Esophagus (tissue), 2 donors: ENCODE data around the gene TSHZ2. TPM values are rescaled to one million over a fixed set of nuclear protein-coding genes. Genes with fewer than 3 reads are reported as not detected.

Experiments used
- H3K27ac ChIP-seq, 2 donors: one replicate each; pipeline ENCODE4 v1.5.1; 2013; ENCODE audit warnings: low read depth in 2 of 2, mild to moderate bottlenecking in 2 of 2, inconsistent platforms in 1 of 2, low read length in 1 of 2, moderate library complexity in 1 of 2
- H3K27me3 ChIP-seq, 2 donors: one replicate each; pipeline ENCODE4 v1.6.1; 2013; ENCODE audit warnings: low read length in 2 of 2, control low read depth in 1 of 2, mild to moderate bottlenecking in 1 of 2; ENCODE audit not compliant: insufficient read depth in 2 of 2, control insufficient read depth in 1 of 2
- H3K36me3 ChIP-seq, 2 donors: one replicate each; pipeline ENCODE4 v1.6.1; 2013; ENCODE audit warnings: low read length in 1 of 2; ENCODE audit not compliant: control insufficient read depth in 2 of 2, insufficient read depth in 2 of 2
- H3K4me1 ChIP-seq, 2 donors: one replicate each; pipeline ENCODE4 v1.6.1; 2013; ENCODE audit warnings: low read length in 1 of 2; ENCODE audit not compliant: control insufficient read depth in 2 of 2, insufficient read depth in 2 of 2
- H3K4me3 ChIP-seq, 2 donors: one replicate each; pipeline ENCODE4 v1.5.1; 2013; ENCODE audit warnings: low read length in 2 of 2, mild to moderate bottlenecking in 2 of 2, low read depth in 1 of 2, moderate library complexity in 1 of 2
- H3K9me3 ChIP-seq, 2 donors: one replicate each; pipeline ENCODE4 v1.6.1; 2013; ENCODE audit warnings: mild to moderate bottlenecking in 2 of 2, low read depth in 1 of 2, low read length in 1 of 2, moderate library complexity in 1 of 2; ENCODE audit not compliant: control insufficient read depth in 2 of 2, insufficient read depth in 1 of 2
- WGBS, 2 donors: extraction: QIAGEN DNeasy Blood & Tissue Kit; methylation state at CpG; one replicate each; pipeline ENCODE4 v1.1.7; 2013; 5-methylcytosine and 5-hydroxymethylcytosine counted together
- polyA plus RNA-seq, 2 donors: library from polyadenylated mRNA; stranded (reverse); fragments of 200-250 nt; gene quantifications; one replicate each; pipeline ENCODE4 v1.2.3, GENCODE V29; 2013
- donor health status: healthy with polysubstance abuse.
- donor health status: Bipolar disorder and iron deficiency.

The TSHZ2 gene
- polyA plus RNA-seq, 2 donors: 4.6 to 11.7 TPM

DNA sequence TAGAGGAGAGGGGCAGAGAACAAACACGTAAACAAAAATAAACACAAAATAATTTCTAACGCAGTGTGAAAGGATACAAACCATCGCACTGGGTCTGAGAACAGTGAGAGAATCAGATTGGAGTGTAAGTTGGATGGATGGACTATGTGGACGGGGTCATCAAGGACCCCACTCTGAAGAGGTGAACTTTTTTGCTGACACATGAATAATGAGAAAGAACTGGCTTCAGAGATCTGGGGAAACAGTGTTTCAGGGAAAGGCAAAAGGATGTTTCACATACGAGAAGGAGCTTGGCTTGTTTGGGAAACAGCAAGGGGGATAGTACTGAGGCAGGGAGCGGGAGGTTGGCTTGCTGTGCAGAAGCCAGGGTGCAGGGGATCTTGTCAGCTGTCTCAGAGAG is 326.1 kb downstream of the TSHZ2 start:
- H3K4me3 ChIP-seq: no peak overlapping the region
- no peaks in the 10 kb centered on the region for H3K9me3 ChIP-seq
- H3K4me1 ChIP-seq: no peaks in the 10 kb centered on the region
- H3K27me3 ChIP-seq: no peaks in the 10 kb centered on the region
- no peaks in the 10 kb centered on the region for H3K36me3 ChIP-seq
- no peak overlapping the region for H3K27ac ChIP-seq
- WGBS, 2 donors: 90 to 94% methylated on average over 6 of the region's 6 CpGs

DNA sequence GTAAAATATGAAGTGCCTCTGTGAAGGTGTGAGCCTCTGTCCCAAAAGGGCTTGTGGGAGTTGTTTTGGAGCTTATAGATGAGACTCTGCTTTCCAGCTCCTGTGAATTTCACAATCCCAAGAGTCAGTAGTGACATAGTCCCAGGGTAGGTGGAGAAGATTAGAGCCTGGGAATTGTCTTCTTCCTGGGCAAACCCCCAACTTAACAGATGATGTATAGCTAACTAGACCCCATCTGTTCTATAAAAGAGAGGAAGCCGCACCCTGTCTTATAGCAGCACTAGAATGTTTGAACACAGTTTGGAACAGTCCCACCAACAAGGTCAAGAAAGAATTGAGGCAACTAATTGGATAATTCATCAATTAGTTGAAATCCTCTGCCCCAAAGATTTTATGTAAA is 326.8 kb downstream of the TSHZ2 start:
- H3K4me1 ChIP-seq: no peaks in the 10 kb centered on the region
- no peak overlapping the region for H3K4me3 ChIP-seq
- no peaks in the 10 kb centered on the region for H3K36me3 ChIP-seq
- H3K27me3 ChIP-seq: no peaks in the 10 kb centered on the region
- no peak overlapping the region for H3K27ac ChIP-seq
- H3K9me3 ChIP-seq: no peaks in the 10 kb centered on the region
- WGBS, 2 donors: 98 to 100% methylated on average over 1 of the region's 1 CpG

DNA sequence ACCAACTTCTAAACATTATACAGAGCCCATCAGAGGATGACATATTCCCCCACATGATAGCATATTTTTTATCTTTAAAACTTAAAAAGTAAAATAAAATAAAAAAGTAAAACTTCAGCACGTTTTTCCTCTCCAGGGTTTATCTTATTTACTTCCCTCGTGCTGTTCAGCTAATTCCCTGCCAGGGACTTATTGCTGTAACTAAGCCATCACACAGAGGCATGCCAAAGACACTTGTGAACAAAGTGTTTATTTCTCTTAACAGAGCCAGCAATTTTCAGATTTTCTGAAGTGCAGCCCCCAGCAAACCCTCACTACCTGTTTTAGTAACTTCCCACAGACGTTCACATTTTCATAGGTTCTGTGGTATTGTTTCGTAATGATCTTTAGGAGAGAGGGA is 327.7 kb downstream of the TSHZ2 start:
- Histone ChIP-seq H3K27me3 (no peaks in the 10 kb centered on the region), H3K27ac (no peak overlapping the region), H3K4me1 (no peaks in the 10 kb centered on the region), H3K36me3 (no peaks in the 10 kb centered on the region), H3K9me3 (no peaks in the 10 kb centered on the region), H3K4me3 (no peak overlapping the region)
- 42 to 43% methylated on average over 4 of the region's 4 CpGs for WGBS, 2 donors

DNA sequence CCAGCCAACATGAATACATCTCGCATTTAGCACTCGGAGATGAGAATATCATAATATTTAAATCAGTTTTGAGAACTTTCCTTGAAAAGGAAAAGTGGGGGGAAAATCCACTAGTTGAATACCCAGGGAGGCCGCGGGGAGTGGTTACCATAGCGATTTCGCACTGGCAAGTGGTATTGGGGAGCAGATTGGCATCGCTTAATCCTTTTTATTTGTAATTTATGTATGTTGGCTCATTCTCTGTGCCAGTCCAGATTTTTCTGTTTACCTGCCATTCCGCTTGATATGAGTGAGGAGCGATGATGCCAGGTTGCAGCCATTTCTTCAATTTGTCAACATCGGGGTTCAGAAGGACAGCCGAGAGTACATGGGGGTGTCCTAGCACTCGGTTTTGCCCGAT is 329.7 kb downstream of the TSHZ2 start:
- Histone ChIP-seq H3K27ac (no peak overlapping the region), H3K4me1 (no peaks in the 10 kb centered on the region), H3K4me3 (no peak overlapping the region), H3K36me3 (no peaks in the 10 kb centered on the region), H3K9me3 (no peaks in the 10 kb centered on the region), H3K27me3 (no peaks in the 10 kb centered on the region)
- 96% methylated on average over 13 of the region's 13 CpGs for WGBS, 2 donors

DNA sequence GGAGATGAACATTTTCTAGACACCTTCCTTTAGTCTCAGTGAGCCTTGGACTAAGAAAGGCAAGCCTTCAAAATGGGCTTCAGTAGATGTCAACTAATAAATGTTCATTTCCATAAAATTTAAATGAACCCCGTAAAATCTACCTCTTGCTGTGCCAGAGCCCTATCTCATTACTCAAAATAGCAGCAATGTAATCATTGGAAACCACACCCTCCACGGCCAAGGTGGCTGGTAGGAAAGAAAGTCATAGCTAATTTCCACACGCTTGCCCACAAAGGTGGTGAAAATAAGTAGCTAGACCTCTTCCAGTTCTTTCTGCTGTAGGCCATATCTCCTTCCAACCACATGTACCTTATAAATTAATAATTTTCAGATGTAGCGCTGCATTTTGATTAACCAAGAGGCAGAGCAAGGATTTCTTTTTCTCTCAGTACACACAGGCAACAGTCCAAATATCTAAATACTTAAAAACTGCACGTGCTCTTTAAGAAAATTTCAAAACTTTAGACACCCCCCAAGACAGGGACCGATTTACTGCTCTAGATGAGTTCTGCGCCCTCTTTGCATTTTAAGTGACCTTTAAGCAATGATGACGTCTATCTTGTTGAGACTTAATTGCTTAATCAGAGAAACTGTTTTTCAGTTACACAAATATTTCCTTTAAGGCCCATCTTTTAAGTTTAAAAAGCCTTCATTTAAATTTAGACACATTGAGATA is 330.7 kb downstream of the TSHZ2 start:
- no peaks in the 10 kb centered on the region for H3K27me3 ChIP-seq
- H3K36me3 ChIP-seq: no peaks in the 10 kb centered on the region
- 80 to 82% methylated on average over 8 of the region's 8 CpGs for WGBS, 2 donors
- H3K9me3 ChIP-seq: no peaks in the 10 kb centered on the region
- no peaks in the 10 kb centered on the region for H3K4me1 ChIP-seq
- H3K4me3 ChIP-seq: no peak overlapping the region
- no peak overlapping the region for H3K27ac ChIP-seq

DNA sequence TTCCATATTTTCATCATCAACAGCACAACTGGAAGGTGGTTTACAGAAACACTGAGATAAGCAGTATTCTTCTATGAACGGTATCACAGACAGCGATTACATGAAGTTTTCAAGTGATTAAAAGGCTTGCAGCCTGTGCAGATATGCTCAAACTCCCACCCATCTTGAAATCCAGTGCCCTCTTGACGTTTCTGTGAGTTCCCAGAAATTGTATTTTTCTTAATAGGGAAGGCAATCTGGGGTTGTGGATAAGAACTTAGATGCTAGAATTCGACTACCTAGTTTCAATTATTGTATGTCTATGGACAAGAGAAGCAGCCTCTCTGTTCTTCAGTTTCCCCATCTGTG is 331.2 kb downstream of the TSHZ2 start:
- no peaks in the 10 kb centered on the region for H3K27me3 ChIP-seq
- no peaks in the 10 kb centered on the region for H3K4me1 ChIP-seq
- WGBS, 2 donors: 72 to 76% methylated on average over 4 of the region's 4 CpGs
- no peaks in the 10 kb centered on the region for H3K9me3 ChIP-seq
- H3K27ac ChIP-seq: no peak overlapping the region
- H3K36me3 ChIP-seq: no peaks in the 10 kb centered on the region
- H3K4me3 ChIP-seq: no peak overlapping the region

DNA sequence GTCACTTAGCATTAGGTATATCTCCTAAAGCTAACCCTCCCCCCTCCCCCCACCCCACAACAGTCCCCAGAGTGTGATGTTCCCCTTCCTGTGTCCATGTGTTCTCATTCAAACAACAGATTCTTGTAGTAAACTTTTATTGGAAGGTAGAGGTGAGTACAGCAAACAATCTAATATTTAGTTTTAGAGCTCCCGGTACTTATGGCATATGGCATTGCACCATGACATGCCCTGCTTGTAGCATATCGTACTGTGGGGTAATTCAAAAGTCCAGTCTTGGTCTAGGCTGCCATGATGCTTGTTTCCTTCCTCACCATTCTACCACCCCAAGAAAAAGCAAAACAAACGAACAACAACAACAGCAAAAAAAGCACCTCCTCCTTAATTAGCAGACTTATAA is 332.0 kb downstream of the TSHZ2 start:
- Histone ChIP-seq H3K9me3 (no peaks in the 10 kb centered on the region), H3K27me3 (no peaks in the 10 kb centered on the region), H3K27ac (no peak overlapping the region), H3K36me3 (no peaks in the 10 kb centered on the region), H3K4me1 (no peaks in the 10 kb centered on the region), H3K4me3 (no peak overlapping the region)
- WGBS, 2 donors: 90 to 94% methylated on average over 3 of the region's 3 CpGs

GRCh38 chr20:53306192-53306805 is 334.1 kb downstream of the TSHZ2 start:
- no peaks in the 10 kb centered on the region for H3K9me3 ChIP-seq
- no peak overlapping the region for H3K27ac ChIP-seq
- H3K4me3 ChIP-seq: no peak overlapping the region
- no peaks in the 10 kb centered on the region for H3K27me3 ChIP-seq
- H3K36me3 ChIP-seq: no peaks in the 10 kb centered on the region
- WGBS, 2 donors: 57 to 61% methylated on average over 8 of the region's 8 CpGs
- no peaks in the 10 kb centered on the region for H3K4me1 ChIP-seq

DNA sequence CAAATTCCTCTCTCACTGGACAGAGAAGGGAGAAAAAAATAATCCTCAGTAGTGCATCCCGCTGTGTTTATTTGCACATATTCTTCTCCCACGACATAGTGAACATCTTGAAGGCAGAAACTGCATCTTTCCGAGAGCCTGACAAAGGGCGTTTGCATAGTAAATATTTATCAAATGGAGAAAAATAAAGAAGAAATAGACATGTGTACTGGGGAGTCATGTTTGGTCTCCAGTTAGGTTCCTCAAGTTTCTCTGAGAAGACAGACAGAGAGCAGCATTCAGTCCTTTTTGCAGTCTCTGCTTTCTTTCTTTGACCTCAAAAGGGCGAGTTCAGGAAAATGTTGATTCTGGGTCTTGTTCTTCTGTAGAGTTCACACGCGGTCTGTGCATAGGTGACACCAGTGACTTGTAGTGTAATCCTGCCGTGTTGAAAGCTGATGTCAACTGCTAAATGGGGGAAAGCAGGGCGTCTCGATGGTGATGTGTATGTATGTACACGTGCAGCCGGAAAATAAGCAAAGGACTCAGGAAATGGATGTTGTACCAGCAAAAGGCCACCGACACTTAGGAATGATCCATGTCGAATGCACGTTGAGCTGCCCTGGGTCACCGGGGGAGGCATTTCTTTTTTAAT is 335.9 kb downstream of the TSHZ2 start:
- 81 to 85% methylated on average over 16 of the region's 16 CpGs for WGBS, 2 donors
- Histone ChIP-seq H3K36me3 (no peaks in the 10 kb centered on the region), H3K27ac (no peak overlapping the region), H3K9me3 (no peaks in the 10 kb centered on the region), H3K27me3 (no peaks in the 10 kb centered on the region), H3K4me3 (no peak overlapping the region), H3K4me1 (no peaks in the 10 kb centered on the region)

- Histone ChIP-seq H3K27me3 (no peaks in the 10 kb centered on the region), H3K36me3 (no peaks in the 10 kb centered on the region), H3K27ac (no peak overlapping the region), H3K9me3 (no peaks in the 10 kb centered on the region), H3K4me1 (no peaks in the 10 kb centered on the region), H3K4me3 (no peak overlapping the region)
- 83 to 91% methylated on average over 2 of the region's 2 CpGs for WGBS, 2 donors
Measured at GRCh38 chr20:53309515-53309914, 337.4 kb downstream of the TSHZ2 start.
